ENCODE data around the gene EPOP.
A peak's percentile ranks its signal among the peaks of the same experiment; 100 is the strongest.

Gene EPOP

GRCh38 chr17:38667099-38667786 is 7.5 kb downstream of the EPOP start:
- Mint-ChIP-seq H3K27ac (no peak overlapping the region), H3K9me3 (no peaks in the 10 kb centered on the region), H3K4me3 (peak overlapping the region in 1 of 3 experiments; percentile 9), H3K4me1 (peaks cover 7% of the 10 kb centered on the region), H3K27me3 (ENCODE audit: low read depth) (peaks cover 64% of the 10 kb centered on the region), H3K36me3 (ENCODE audit: low read depth) (no peaks in the 10 kb centered on the region)
- TF ChIP-seq, protein P1, sequence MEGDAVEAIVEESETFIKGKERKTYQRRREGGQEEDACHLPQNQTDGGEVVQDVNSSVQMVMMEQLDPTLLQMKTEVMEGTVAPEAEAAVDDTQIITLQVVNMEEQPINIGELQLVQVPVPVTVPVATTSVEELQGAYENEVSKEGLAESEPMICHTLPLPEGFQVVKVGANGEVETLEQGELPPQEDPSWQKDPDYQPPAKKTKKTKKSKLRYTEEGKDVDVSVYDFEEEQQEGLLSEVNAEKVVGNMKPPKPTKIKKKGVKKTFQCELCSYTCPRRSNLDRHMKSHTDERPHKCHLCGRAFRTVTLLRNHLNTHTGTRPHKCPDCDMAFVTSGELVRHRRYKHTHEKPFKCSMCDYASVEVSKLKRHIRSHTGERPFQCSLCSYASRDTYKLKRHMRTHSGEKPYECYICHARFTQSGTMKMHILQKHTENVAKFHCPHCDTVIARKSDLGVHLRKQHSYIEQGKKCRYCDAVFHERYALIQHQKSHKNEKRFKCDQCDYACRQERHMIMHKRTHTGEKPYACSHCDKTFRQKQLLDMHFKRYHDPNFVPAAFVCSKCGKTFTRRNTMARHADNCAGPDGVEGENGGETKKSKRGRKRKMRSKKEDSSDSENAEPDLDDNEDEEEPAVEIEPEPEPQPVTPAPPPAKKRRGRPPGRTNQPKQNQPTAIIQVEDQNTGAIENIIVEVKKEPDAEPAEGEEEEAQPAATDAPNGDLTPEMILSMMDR (IDR thresholded peaks at IDR 0.05; ENCODE audit: unreplicated experiment in 3 of 3) = peak; percentile 99 to 100 (median 99)

GRCh38 chr17:38663964-38664644 is 10.7 kb downstream of the EPOP start:
- Mint-ChIP-seq H3K4me3 (no peak overlapping the region), H3K4me1 (no peaks in the 10 kb centered on the region), H3K36me3 (ENCODE audit: low read depth) (no peaks in the 10 kb centered on the region), H3K9me3 (no peaks in the 10 kb centered on the region), H3K27ac (no peak overlapping the region), H3K27me3 (ENCODE audit: low read depth) (peaks cover 43% of the 10 kb centered on the region)
- TF ChIP-seq, protein P1 (IDR thresholded peaks at IDR 0.05; ENCODE audit: unreplicated experiment in 3 of 3) = no peak

DNA sequence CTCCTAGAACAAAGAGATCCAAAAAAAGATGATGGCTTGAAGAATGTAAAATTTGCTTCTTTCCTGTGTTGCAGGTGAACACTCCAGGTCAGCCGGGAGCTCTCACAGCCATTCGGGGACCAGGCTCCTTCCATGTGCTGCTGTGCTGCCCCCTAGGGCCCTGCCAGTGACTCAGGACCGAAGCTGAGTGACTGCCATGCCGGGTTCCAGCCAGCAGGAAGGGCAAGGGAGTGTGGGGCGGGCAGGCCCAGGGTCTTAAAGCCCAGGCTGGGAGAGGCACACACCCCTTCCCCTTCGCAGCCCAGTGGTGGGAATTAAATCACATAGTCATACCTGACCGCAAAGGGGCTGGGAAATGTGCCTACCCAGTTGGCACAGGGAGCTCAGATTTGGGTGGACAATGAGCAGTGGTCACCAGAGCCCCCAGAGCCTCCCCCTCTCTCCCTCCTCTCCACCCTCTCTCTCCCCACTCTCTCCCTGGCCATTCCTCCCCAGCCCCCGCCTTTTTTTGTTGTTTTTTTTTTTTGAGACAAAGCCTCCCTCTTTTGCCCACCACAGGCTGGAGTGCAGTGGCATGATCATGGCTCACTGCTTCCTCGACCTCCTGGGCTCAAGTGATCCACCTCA is 11.5 kb downstream of the EPOP start:
- Mint-ChIP-seq H3K27ac (no peak overlapping the region), H3K27me3 (ENCODE audit: low read depth) (peaks cover 38% of the 10 kb centered on the region), H3K4me3 (no peak overlapping the region), H3K4me1 (no peaks in the 10 kb centered on the region), H3K9me3 (no peaks in the 10 kb centered on the region), H3K36me3 (ENCODE audit: low read depth) (no peaks in the 10 kb centered on the region)
- TF ChIP-seq, protein P1 (IDR thresholded peaks at IDR 0.05; ENCODE audit: unreplicated experiment in 3 of 3) = peak; percentile 79 to 81 (median 79)

DNA sequence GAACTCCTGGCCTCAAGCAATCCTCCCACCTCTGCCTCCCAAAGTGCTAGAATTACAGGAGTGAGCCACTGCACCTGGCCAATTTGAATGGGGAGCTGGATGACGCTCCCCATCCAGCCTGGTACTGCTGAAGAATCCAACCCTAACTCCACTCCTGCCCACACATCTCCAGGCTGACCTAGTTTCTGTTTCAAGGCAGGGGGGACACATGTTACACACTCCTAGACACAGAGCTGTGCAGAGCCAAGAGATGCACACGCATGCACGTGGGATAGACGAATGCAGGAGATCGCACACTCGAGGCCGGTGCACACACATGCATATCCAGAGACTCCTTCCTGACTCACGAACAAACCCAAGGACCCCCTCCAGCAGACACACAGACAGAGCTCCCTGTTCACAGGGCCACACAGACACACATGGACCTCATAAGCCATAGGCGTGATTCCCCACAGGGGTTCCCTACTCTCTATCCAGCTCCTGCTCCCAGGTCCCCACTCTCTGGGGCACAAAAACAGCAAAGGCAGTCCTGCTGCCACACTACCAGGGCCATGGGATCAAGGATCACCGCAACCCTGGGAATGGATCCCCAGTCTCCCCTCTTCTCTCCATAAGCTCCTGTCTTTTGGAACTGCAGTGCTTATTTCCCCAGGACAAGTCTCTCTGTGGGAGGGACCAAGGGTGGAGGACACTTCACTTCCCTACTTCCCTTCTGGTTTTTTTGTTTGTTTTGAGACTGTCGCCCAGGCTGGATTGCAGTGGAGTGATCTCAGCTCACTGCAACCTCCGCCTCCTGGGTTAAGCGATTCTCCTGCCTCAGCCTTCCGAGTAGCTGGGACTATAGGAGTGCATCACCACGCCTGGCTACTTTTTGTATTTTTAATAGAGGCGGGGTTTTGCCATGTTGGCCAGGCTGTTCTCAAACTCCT is 14.4 kb downstream of the EPOP start:
- H3K4me3 Mint-ChIP-seq = no peak overlapping the region

DNA sequence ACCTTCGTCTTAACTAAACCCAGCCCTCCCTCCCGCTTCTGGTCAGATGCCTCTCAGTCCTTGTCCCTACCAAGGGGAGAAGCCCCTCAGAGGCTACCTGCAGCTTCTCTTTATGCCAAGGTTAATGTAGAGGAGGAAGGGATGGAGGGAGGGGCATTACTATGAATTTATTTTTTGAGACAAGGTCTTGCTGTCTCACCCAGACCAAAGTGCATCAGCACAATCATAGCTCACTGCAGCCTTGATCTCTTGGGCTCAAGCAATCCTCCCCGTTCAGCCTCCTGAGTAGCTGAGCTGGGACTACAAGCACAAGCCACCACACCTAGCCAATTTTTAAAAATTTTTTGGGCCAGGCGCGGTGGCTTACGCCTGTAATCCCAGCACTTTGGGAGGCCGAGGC is 15.3 kb downstream of the EPOP start:
- H3K36me3 Mint-ChIP-seq (ENCODE audit: low read depth) = no peaks in the 10 kb centered on the region
- no peaks in the 10 kb centered on the region for H3K4me1 Mint-ChIP-seq
- H3K27ac Mint-ChIP-seq = no peak overlapping the region
- TF ChIP-seq, protein P1 (IDR thresholded peaks at IDR 0.05; ENCODE audit: unreplicated experiment in 3 of 3) = no peak
- H3K4me3 Mint-ChIP-seq = no peak overlapping the region
- peaks cover 27% of the 10 kb centered on the region for H3K27me3 Mint-ChIP-seq (ENCODE audit: low read depth)
- H3K9me3 Mint-ChIP-seq = no peaks in the 10 kb centered on the region

More for the DNA sequence above, 14.4 kb downstream of the EPOP start:
- peaks cover 33% of the 10 kb centered on the region for H3K27me3 Mint-ChIP-seq (ENCODE audit: low read depth)
- no peaks in the 10 kb centered on the region for H3K9me3 Mint-ChIP-seq
- H3K36me3 Mint-ChIP-seq (ENCODE audit: low read depth) = no peaks in the 10 kb centered on the region
- H3K27ac Mint-ChIP-seq = peak overlapping the region in 1 of 3 experiments; percentile 44
- no peaks in the 10 kb centered on the region for H3K4me1 Mint-ChIP-seq
- TF ChIP-seq, protein P1 (IDR thresholded peaks at IDR 0.05; ENCODE audit: unreplicated experiment in 3 of 3) = no peak

All from nephron (organoid).